SK-N-SH treated with all-trans-retinoic acid at 6 μM for 48 hours (cell line): Measurements from ENCODE around the gene PRB4.

Experiments
- ARNTL ChIP-seq: fragments of 450-650 bp; formaldehyde crosslinking; IDR thresholded peaks from 2 replicates; pipeline ENCODE4 v1.5.0; 2020; ENCODE audit warnings: low read depth, mild to moderate bottlenecking, moderate library complexity, borderline replicate concordance
- ESRRG ChIP-seq: fragments of 250-450 bp; sonication (Bioruptor Pico); IDR thresholded peaks from 2 replicates; pipeline ENCODE4 v1.6.1; 2021; ENCODE audit warnings: mild to moderate bottlenecking
- GLIS3 ChIP-seq: fragments of 250-450 bp; sonication (Bioruptor Pico); IDR thresholded peaks from 2 replicates; pipeline ENCODE4 v1.5.0; 2020; ENCODE audit warnings: mild to moderate bottlenecking, moderate library complexity
- OSR1 ChIP-seq: fragments of 250-450 bp; sonication (Bioruptor Pico); IDR thresholded peaks from 2 replicates; pipeline ENCODE4 v1.8.0; 2022; ENCODE audit warnings: moderate library complexity, mild to moderate bottlenecking, inconsistent platforms
- RARB ChIP-seq: fragments of 250-450 bp; sonication (Bioruptor Pico); IDR thresholded peaks from 2 replicates; pipeline ENCODE4 v1.8.0; 2021; ENCODE audit warnings: mild to moderate bottlenecking, moderate library complexity
- SNAI2 ChIP-seq: fragments of 250-450 bp; sonication (Bioruptor Pico); IDR thresholded peaks from 2 replicates; pipeline ENCODE4 v1.5.0; 2020; ENCODE audit warnings: mild to moderate bottlenecking, moderate library complexity
- TCF4 ChIP-seq: fragments of 250-450 bp; sonication (Bioruptor Pico); IDR thresholded peaks from 2 replicates; pipeline ENCODE4 v1.8.0; 2021; ENCODE audit warnings: mild to moderate bottlenecking, moderate library complexity, borderline replicate concordance
- ZFP3 ChIP-seq: fragments of 250-450 bp; sonication (Bioruptor Pico); IDR thresholded peaks from 2 replicates; pipeline ENCODE4 v1.5.0; 2020; ENCODE audit warnings: mild to moderate bottlenecking, moderate library complexity
- ZNF565 ChIP-seq: fragments of 450-650 bp; formaldehyde crosslinking; conservative IDR thresholded peaks from 2 replicates; pipeline ENCODE4 v1.5.0; 2020; ENCODE audit warnings: low read depth, mild to moderate bottlenecking, moderate library complexity
- TF ChIP-seq, protein P1 (sequence below): fragments of 250-450 bp; sonication (Bioruptor Pico); IDR thresholded peaks from 2 replicates; pipeline ENCODE4 v1.8.0; 2020; ENCODE audit warnings: mild to moderate bottlenecking, moderate library complexity, borderline replicate concordance
- TF ChIP-seq, protein P2 (sequence below): fragments of 250-450 bp; sonication (Bioruptor Pico); IDR thresholded peaks from 2 replicates; pipeline ENCODE4 v1.5.1; 2021; ENCODE audit warnings: mild to moderate bottlenecking, moderate library complexity
- TF ChIP-seq, protein P3 (sequence below): fragments of 250-450 bp; sonication (Bioruptor Pico); IDR thresholded peaks from 2 replicates; pipeline ENCODE4 v1.5.1; 2020; ENCODE audit warnings: low read depth, mild to moderate bottlenecking, moderate library complexity

DNA sequence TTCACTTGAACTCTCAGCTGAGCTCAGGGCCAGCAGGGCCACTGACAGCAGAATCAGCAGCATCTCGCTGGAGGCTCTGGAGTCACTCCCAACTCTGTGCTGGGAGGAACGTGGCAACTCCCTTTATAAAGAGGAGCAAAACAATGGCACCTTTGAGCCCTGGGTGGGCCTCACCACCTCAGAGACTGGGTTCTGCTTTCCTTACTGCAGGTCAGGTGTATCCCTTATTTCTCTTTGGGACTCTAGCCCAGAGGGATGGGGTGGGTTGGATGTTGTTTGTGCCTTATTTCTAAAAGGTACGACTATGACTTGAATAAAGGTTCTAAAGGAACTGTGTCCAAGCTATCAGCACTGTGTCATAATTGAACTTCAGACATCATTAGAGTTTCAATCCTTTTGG lies at the start of gene PRB4:
- TF ChIP-seq, protein P1, sequence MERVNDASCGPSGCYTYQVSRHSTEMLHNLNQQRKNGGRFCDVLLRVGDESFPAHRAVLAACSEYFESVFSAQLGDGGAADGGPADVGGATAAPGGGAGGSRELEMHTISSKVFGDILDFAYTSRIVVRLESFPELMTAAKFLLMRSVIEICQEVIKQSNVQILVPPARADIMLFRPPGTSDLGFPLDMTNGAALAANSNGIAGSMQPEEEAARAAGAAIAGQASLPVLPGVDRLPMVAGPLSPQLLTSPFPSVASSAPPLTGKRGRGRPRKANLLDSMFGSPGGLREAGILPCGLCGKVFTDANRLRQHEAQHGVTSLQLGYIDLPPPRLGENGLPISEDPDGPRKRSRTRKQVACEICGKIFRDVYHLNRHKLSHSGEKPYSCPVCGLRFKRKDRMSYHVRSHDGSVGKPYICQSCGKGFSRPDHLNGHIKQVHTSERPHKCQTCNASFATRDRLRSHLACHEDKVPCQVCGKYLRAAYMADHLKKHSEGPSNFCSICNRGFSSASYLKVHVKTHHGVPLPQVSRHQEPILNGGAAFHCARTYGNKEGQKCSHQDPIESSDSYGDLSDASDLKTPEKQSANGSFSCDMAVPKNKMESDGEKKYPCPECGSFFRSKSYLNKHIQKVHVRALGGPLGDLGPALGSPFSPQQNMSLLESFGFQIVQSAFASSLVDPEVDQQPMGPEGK (CRISPR knock-in tag) = no peak
- no peak for TF ChIP-seq RARB (CRISPR knock-in tag)
- TF ChIP-seq, protein P2, sequence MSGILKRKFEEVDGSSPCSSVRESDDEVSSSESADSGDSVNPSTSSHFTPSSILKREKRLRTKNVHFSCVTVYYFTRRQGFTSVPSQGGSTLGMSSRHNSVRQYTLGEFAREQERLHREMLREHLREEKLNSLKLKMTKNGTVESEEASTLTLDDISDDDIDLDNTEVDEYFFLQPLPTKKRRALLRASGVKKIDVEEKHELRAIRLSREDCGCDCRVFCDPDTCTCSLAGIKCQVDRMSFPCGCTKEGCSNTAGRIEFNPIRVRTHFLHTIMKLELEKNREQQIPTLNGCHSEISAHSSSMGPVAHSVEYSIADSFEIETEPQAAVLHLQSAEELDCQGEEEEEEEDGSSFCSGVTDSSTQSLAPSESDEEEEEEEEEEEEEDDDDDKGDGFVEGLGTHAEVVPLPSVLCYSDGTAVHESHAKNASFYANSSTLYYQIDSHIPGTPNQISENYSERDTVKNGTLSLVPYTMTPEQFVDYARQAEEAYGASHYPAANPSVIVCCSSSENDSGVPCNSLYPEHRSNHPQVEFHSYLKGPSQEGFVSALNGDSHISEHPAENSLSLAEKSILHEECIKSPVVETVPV (CRISPR knock-in tag) = no peak
- no peak for TF ChIP-seq SNAI2
- TF ChIP-seq ARNTL (CRISPR knock-in tag) = no peak
- no peak for TF ChIP-seq ZFP3 (CRISPR knock-in tag)
- TF ChIP-seq TCF4 = no peak
- TF ChIP-seq, protein P3, sequence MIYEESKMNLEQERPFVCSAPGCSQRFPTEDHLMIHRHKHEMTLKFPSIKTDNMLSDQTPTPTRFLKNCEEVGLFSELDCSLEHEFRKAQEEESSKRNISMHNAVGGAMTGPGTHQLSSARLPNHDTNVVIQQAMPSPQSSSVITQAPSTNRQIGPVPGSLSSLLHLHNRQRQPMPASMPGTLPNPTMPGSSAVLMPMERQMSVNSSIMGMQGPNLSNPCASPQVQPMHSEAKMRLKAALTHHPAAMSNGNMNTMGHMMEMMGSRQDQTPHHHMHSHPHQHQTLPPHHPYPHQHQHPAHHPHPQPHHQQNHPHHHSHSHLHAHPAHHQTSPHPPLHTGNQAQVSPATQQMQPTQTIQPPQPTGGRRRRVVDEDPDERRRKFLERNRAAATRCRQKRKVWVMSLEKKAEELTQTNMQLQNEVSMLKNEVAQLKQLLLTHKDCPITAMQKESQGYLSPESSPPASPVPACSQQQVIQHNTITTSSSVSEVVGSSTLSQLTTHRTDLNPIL (CRISPR knock-in tag) = no peak
- TF ChIP-seq GLIS3 (CRISPR knock-in tag) = no peak
- no peak for TF ChIP-seq ZNF565 (CRISPR knock-in tag)
- TF ChIP-seq OSR1 (CRISPR knock-in tag) = no peak
- TF ChIP-seq ESRRG = no peak
